ENCODE measurements around the gene RGS12.

The RGS12 gene

DNA sequence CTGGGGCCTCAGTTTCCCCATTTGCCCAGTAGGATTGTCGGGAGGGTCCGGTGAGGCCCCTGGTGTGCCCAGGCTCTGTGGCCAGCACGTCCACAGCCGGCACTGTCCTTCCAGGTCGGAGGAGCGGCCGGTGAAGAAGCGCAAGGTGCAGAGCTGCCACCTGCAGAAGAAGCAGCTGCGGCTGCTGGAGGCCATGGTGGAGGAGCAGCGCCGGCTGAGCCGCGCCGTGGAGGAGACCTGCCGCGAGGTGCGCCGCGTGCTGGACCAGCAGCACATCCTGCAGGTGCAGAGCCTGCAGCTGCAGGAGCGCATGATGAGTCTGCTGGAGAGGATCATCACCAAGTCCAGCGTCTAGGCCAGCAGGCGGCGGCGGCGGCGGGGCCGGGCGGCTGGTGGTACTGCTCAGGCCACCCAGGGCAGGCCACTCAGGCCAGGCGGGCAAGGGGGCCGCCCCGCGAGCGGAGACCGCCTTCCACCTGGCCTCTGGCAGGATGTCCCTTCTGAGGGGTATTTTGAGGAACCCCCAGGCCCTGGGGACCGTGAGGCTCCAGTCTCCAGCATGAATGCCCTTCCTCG, 37.1 kb upstream of the RGS12 start:
- DNase-seq, result no peak

DNA sequence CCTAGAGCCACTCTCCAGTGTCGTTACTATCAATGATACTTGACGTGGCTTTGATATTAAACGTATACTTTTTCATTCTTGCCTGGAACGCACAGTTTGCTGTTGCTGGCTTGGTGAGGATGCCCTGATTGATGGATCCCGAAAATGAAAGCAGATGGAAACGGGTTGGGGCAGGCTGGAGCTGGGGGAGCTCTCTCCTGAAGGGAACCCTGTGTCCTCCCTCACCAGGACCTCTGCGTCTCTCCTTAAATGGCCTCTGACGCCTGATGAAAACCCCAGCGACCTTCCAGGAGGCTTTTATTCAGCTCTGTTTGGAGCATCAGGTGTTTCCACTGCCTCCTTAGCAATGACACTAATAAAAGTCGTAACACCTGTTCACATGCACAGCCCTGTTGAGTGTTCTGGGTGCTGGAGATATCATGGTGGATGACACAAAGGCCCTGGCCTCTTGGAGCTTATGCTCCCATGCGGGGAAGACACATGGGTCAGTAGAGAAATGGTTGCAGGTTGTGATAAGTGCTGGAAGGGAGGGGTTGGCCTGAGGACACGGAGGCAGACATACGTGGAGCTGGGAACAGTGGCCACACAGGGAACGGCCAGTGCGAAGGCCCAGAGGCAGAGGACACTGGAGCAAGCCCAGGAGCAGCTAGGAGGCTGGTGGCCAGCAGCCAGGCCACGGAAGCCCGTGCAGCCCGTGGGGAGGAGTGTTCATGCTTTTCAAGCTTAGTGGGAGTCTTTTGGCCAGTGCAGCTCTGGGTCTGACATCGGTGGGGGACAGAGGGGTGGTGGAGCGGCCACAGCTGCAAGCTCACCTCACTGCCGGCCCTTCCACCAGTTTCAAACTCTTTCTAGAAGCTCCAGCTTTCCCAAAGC, 36.4 kb upstream of the RGS12 start:
- no peak for DNase-seq

DNA sequence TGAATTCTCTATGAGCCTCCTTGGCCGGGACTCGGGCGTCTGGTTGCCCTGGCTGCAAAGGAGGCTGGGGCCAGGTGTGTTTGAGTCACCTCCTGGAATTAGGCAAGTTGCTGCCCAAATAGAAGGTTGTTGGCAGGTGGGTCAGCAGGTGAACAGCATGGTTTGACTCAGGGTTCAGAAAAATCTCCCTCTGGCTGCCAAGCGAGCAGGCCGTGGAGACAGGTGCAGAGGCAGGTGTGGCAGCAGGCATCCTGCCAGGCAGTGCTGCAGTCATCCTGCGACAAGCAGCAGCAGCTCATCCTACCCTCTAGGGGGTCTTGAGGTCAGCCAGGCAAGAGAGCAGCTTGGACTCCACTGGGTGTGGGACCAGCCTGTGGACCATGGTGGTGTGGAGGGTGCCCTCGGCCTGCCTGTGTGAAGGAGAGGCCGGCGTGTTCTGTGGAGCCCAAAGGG, 35.7 kb upstream of the RGS12 start:
- DNase-seq, result no peak

DNA sequence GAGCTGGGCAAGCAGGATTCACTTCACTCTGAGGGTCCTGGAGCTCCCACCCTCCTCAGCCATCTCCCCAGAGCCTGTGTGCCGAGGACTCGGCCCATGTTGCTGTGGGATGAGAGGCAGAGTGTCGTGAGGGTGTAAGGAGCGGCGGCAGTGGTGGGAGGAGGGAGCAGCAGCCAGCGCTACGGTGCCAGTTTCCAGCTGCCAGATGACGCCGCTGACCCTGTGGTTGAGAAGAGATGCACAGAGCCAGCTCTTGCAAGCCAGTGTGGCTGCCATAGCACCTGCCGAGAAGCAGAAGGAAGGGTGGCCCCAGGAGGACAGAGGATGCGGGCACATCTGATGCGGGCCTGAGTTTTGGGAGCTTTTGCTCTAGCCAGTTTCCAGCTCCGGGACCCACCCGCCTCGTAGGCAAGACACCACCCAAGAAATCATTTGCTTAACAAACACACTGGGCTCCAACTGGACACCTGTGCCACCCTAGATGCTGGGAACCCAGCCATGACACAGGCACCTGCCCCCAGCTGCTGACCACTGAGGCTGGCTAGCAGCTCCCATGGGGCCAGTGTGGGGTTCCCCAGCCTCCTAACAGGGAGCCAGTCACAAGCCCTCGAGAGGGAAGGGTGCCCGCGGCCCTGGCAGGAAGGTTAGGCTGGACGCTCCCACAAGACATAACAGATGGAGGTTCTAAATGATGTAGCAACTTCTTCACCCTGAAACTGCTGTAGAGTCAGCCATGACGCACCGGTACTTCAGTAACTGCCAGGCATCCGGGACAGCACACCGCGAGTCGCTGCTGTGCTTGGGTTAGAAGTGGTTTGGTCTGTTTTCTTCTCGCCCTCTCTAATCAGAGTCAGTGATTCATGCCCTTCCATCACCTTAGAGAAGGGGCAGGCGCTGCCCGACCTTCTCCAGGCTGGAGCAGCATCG, 35.0 kb upstream of the RGS12 start:
- no peak for DNase-seq

DNA sequence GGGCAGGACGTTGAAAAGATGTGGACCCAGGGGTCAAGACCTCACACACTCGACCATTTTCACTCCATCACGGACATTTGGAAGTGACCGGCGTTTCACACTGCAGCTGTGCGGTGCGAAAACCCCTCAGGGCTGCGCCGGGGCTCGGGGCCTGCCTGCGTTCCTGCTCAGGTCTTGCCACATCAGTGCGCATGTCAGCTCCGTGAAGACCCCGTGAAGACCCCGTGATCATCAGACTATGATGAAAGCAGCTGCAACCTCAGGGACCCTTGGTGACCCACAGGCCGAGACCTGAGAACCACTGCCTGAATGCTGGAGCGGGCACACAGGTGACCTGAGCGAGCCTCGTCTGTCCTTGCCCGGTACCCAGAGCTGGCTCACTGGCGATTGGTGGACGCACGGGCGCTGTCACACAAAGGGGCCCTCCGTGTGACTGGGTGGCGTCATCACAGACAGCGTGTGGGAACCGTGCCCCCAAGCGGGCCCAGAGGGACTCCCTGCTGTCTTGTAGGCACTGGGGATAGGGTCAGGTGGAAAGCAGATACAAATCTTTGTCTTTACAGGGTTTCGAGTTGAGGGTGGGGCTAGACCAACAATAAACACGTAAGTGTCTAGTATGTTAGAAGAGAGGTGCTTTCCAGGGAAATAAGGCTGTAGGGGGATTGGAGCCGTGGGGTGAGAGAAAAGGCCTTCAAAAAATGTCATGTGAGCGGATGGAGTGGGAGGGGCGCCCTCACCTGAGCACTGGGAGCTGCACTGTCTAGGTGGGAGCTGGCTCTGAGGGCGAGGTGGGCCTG, 31.2 kb upstream of the RGS12 start:
- no peak for DNase-seq

DNA sequence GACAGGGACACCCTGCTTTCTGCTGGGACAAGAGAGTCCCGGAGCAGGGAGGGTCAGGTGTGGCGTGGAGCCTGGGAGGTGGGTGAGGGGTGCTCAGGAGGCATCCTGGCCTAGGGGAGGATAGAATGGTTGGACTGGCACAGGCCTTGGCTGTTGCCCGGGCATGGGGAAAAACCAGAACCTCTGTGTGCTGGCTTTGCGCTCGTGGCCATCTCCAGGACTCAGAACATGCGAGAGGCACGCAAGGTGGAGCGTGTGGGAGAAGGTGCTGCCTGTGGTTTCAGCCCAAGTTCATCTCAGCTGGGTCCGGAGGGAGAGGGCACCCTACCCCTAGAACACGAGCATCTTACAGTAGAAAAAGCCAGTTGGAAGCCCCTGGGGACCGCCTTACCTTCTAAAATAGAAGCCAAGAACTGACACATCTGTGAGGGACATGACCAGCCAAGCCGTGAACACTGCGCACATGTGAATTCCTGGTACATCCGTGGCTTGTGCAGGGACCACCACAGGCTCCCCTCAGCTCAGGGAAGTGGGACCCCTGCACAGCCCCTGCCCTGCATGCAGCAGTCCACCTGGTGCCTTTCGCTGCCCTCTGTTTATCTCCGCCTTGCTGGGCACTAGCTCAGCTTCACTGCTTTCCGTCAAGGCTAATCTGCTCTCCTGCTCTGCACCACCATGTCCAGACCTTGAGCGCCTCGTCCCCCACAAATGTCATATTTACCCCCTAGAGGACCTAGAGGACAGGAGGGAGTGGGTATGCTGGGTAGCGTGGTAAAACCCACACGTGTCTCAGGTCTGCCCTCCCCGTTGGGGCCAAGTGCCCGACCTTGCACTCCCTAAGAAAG, 30.4 kb upstream of the RGS12 start:
- DNase-seq, result no peak

DNA sequence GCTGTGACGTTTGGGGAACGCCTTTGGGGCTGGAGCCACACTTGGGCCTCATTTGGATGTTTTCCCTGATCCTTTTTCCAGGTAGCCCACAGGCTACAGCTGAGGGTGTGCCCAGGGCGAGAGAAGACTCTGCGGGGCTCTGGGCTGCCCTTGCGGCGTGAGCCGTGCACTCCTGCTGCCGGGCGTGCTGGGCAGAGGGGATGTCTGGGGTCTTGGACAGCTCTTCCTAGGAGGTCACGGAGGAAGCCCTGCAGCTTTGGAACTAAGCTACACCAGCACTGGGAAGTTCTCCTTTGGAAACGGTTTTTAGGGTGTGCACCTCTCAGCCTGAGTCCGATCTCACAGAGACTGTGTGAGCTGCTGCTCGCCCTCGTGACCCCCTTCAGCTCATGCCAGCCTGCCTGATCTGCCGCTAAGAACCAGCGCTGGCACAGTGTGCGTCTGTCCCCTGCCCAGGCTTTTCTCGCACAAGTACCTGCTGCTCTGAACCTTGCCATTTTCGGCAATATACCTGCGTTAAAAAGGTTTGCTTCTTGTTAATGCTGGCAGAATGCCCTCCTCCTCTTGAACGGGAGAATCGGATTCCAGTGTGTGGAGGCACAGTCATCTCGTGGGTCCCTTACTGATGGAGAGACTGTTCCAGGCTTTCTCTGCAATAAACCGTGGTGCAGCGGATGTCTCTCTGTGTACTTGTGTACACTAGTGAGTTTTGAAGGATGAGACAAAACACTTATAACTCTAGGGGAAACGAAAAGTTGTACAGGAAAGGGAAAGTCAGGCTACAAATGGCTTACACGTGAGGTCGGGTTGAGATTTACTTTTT, 29.6 kb upstream of the RGS12 start:
- DNase-seq, result no peak

DNA sequence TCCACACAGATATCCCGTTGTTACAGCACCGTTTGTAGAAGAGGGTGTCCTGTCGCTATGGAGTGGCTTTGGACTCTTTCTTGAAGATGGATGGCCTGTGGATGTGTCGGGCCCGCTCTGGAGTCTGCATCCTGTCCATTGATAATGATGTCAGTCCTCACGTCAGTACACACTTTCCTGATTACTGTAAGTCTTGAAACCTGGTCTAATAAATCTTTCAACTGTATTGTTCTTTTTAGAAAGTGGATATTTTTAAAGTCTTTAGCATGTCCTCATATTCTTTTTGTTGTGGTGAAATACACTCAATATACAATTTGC, 29.0 kb upstream of the RGS12 start:
- DNase-seq, result no peak

DNA sequence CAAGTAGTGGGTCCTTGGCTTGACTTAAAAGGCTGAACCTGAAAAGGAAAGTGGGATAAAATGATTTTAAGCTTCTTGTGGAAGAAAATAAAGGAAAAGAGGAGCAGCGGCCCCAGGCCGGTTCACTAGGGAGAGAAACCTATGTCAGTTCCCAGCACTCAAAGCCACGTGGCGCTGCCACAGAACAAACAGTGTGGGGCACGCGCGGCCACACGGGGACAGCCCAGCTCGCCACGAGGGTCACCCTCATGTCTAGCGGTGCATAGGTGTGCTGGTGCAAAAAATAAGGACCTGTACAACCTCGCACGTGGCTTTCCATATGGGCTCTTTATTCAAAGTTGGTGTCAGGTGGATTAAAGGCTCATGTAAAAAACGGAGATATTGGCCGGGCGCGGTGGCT, 26.7 kb upstream of the RGS12 start:
- DNase-seq, result no peak

DNA sequence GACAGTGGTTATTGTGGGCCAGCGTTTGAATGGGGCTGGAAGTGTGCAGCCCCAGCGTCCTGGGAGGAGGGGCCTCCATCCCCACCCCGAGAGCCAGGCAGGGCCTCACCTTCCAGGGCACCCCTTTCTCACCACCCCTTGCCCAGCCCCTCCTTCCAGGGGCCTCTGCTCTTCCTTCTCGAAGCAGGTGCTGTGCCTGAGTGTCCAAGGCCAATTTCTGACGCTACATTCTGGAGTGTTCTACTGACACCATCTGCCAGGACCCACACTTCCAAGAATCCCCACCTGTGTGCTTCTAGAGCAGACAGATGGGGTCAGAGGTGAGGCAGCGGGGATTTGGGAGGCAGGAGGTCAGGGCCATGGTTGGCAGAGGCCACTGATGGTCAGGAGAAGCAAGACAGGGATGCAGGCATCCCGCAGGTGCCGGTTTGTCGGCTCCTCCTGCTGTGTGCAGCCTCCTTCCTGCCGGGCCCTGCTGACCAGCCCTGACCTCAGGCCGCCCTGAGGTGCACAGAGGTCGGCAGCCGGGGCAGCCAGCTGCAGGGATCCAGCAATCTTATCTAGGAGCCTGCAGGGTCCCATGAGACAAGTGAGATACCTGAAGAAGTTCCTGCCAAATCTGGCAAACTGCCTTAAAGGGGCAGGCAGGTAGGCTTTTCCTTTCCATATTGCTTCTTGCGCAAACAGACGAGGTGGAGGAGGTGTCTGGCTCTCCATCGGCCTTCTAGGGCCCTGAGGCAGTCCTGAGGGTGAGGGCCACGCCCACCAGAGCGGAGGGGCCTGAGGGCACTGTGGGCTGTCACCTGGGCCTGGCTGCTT, 25.0 kb upstream of the RGS12 start:
- DNase-seq, result no peak

DNA sequence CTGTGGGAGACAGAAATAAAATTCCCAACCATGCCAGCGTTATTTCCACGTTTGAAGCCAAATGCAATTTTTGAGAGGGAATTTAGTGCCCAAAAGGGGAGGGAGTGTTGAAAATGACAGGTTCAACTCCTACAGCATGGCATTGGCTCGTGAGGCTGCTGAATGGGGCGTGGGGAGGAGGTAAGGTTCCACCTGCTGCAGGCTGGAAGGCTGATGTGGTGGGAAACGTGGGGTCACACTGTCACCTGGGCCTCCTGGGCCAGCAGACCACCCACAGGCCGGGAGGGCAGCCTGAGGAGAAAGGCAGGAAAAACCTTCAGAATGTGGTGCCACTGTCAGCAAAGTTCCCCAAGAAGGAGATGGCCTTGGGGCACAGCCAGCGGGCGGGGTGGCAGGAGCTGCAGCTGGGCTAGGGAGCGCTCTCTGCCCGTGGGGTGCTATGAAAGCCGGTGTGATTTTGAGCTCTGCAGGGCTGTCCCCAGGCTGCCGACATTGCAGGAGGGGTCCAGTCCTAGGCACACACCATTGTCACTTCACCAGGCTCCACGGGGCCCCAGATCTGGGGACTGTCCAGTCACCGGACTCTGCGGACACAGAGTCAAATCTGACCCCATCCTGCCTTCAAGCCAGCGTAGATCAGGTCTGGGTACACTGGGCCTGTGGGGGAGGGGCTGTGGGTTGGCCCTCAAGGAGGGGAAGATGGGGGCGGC, 24.3 kb upstream of the RGS12 start:
- no peak for DNase-seq

DNA sequence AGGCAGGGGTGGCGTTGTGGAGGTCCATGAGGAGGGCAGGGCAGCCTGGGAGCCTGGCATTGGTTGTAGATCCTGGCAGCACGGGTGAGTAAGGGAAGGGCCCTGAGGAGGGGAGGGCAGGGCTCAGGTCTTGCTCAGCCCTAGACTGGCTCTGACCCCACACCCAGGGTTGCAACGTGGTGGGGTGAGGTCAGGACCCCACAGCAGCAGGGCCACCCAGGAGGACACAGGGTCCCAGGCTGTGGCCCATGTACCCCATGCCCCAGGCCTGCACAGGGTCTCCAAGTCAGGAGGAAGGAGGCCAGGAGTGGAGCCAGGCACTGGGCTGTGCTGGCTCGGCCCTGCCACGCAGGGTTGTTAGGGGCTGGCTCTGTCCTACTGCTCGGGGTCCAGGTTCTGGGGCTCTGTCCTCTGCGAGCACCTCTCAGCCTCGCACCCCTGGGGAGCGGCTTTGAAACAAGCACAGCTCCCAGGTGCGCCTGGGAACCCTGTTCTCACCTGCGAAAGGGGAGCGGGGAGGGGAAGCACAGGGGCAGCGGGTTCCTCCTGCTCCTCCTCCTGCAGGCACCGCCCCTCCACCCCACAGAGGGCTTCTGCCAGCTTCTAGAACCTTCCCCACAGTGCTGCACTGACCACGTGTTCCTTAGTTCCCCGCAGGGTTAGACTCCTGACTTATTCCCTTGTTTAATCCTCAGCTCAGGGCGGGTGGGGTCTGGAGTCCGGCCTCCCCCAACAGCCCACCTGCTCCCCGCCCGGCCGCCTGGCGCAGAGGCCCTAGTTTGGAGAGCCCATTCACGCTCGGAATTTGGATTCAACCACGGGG, 23.5 kb upstream of the RGS12 start:
- DNase-seq, result no peak

DNA sequence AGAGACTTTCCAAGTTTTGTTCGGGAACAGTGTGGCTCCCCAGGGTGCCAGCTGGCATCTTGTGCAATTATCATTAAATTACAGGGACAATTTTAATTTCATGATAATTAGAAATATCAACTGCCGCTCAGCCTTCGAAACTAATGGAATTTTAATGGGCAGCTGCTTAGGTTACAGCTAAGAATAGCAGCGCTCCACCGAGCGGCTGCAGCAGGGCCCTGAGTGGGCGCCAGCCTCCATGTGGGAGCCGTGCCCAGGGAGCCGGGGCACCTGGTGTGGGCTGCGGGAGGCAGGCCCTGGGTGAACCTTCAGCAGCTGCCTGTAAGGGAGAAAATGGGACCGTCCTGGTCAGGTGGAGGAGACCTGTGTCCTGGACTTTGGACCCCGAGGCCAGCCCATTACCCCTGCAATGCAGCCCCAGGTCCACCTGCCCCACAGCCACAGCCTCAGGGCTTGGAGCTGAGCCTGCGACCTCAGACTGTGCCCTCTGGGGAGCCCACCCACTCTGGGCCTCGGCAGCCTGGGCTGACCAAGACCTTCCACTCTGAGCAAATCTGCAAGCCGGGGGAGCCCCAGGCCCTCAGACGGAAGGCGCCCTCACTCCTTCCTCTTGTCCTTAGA, 22.7 kb upstream of the RGS12 start:
- DNase-seq, result no peak

DNA sequence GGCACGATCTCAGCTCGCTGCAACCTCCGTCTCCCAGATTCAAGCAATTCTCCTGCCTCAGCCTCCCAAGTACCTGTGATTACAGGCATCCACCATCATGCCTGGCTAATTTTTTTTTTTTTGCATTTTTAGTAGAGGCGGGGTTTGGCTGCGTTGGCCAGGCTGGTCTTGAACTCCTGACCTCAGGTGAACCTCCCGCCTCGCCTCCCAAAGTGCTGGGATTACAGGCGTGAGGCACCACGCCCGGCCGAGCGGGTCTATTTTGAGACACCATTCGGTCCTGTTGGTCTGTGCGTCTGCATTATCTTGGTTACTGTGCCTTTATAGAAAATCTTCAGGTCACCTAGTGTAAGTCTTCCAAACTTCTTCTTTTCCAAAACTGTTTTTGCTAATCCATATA, 21.7 kb upstream of the RGS12 start:
- no peak for DNase-seq

DNA sequence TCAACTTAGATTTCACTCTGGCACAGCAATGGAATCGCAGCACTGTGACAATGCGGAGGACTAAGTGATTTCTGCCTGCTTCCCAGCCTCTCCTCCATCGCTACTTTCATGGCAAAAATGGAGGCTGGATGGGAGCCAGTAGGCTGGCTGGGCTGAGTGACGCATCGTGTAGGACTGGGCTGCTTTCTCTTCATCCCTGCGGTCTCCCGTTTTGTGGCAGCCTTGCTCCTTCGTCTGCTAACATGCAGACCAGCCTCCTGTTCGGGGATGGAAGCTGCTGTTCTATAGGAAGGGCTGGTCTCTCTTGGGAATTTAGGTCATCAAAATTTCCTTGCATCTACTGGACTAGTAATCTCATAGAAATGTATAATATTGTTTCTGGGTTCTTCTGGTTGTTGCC, 15.8 kb upstream of the RGS12 start:
- no peak for DNase-seq

DNA sequence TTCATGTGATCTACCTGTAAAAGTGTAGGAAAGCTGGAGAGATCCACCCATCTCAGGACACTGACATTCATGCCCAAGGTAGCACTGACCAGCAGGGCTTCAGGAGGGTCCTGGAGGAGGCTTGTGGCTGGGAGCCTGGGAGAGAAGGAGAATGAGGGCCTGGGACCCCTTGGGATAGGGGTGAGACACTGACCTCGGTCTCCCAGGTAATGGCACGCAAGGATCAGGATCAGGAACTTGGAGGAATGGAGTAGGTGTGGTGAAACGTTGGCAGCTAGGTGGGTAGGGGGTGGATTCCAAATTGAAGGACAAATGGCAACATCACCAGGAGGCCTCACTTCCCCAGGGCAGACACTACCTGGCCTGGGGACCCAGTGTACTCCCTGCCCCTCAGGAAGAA, 12.4 kb upstream of the RGS12 start:
- no peak for DNase-seq

DNA sequence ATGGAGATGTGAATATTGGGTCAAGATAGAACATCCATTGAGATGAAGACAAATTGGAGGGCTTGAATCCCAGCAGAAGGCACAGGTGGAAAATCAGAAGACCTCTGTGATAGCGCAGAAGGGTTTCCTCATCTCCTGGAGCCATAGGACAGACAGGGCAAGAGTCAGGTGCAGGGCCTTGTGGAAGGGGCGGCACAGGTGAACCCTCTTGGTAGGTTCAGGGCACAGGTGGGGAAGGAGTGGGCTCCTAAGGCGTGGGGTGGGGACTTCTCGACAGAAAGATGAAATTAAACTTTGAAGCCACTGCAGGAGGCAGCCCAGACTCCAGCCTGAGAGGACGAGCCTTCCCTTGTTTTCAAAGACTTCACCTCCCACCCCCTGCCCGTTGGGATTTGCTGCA, 9.3 kb upstream of the RGS12 start:
- DNase-seq, result no peak

DNA sequence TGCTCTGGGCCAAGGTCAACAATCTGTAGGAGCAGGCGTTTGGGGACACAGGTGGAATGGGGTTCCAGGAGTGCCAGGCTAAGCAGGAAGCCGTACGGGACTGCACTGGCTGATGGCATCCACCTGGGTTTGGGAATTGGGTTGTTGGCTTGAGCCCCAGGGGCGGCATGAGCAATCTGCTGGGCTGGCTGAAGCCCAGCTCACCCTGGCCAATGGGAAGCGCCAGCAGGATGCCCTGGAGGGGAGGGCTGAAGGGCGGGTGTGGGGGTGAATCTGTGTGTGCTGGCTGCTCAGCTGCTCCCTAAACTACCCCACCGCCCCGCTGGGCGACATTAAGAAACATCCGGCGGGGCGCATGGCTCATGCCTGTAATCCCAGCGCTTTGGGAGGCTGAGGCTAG, 8.9 kb upstream of the RGS12 start:
- no peak for DNase-seq
